ENCODE results near the gene CSKMT.

The CSKMT gene

DNA sequence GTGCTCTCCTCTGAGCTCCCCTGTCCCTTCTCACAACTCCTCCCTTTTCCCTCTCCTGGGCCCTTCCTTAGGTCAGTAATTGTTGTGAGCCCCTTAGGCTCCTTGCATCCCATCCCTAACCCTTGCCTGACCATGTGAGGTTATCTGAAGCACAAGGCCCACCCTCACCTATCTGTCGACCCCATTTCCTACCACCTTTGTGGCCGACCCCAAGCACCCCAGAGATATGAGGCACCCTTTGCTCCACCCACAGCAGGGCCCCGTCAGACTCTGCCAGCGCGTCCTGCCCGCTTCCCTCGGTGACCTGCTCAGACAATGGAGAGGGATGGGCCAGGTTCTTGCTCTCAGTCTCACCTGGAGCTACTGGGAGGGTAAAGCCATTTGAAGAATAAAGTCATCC is 43.7 kb downstream of the CSKMT start:
- Histone ChIP-seq H3K36me3 (ENCODE audit: control insufficient read depth, insufficient read depth, low read length) (peaks cover 7% of the 10 kb centered on the region), H3K4me3 (replicated peaks; ENCODE audit: low read depth, low read length) (peak overlapping the region; percentile 63), H3K27me3 (replicated peaks; ENCODE audit: control insufficient read depth, insufficient read depth, low read length) (no peaks in the 10 kb centered on the region)
- DNase-seq (ENCODE audit: extremely low read depth, insufficient read length), result no peak
- TF ChIP-seq, protein P1, sequence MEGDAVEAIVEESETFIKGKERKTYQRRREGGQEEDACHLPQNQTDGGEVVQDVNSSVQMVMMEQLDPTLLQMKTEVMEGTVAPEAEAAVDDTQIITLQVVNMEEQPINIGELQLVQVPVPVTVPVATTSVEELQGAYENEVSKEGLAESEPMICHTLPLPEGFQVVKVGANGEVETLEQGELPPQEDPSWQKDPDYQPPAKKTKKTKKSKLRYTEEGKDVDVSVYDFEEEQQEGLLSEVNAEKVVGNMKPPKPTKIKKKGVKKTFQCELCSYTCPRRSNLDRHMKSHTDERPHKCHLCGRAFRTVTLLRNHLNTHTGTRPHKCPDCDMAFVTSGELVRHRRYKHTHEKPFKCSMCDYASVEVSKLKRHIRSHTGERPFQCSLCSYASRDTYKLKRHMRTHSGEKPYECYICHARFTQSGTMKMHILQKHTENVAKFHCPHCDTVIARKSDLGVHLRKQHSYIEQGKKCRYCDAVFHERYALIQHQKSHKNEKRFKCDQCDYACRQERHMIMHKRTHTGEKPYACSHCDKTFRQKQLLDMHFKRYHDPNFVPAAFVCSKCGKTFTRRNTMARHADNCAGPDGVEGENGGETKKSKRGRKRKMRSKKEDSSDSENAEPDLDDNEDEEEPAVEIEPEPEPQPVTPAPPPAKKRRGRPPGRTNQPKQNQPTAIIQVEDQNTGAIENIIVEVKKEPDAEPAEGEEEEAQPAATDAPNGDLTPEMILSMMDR (IDR thresholded peaks at IDR 0.05; ENCODE audit: insufficient read depth, low read length, poor library complexity, severe bottlenecking), result no peak

DNA sequence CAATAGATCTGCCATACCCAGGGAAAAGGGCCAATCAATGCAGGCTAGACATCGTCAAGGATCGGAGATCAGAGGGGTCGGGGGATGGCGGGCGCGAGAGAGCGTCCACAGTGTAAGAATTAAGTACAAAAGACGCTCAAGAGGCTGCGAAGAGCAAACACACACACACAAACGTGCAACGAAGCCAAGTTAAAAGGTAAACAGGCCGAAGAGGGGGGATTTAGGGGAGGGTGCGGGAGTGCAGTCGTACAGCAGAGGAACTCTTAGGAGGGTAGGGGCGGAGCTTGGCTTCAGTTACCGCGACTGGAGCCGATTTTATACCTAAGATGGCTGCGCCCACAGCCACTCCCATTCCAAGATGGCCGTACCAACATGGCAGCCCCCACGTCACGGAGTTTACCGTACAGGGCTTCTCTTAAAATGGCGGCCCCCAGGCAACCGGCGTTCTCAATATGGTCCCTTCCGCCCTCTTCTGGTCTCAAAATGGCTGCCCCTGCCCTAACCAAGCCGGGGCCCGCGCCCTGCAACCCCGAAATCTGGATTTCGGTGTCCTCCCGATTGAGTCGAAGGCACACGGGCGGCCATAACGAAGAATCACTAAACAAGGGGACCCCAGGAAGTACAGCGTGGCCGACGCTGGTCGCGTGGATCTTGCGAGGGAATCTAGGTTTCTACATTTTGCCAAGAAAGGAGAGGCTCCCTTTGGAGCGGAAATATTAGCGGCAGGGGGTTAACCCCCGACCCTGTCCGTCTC is 44.3 kb downstream of the CSKMT start:
- H3K4me3 ChIP-seq (replicated peaks; ENCODE audit: low read depth, low read length), result peak overlapping the region; percentile 64
- peak; percentile 88 for DNase-seq (ENCODE audit: extremely low read depth, insufficient read length)
- peaks cover 8% of the 10 kb centered on the region for H3K36me3 ChIP-seq (ENCODE audit: control insufficient read depth, insufficient read depth, low read length)

GRCh38 chr11:62710001-62710345 is 44.9 kb downstream of the CSKMT start:
- H3K27me3 ChIP-seq (replicated peaks; ENCODE audit: control insufficient read depth, insufficient read depth, low read length), result no peaks in the 10 kb centered on the region
- TF ChIP-seq, protein P1 (IDR thresholded peaks at IDR 0.05; ENCODE audit: insufficient read depth, low read length, poor library complexity, severe bottlenecking), result no peak
- no peak for DNase-seq (ENCODE audit: extremely low read depth, insufficient read length)
- H3K4me3 ChIP-seq (replicated peaks; ENCODE audit: low read depth, low read length), result peak overlapping the region; percentile 64
- peaks cover 10% of the 10 kb centered on the region for H3K36me3 ChIP-seq (ENCODE audit: control insufficient read depth, insufficient read depth, low read length)

More for the DNA sequence above, 44.3 kb downstream of the CSKMT start:
- H3K27me3 ChIP-seq (replicated peaks; ENCODE audit: control insufficient read depth, insufficient read depth, low read length), result no peaks in the 10 kb centered on the region
- TF ChIP-seq, protein P1 (IDR thresholded peaks at IDR 0.05; ENCODE audit: insufficient read depth, low read length, poor library complexity, severe bottlenecking), result no peak

GRCh38 chr11:62712276-62712812 is 47.2 kb downstream of the CSKMT start:
- no peak overlapping the region for H3K4me3 ChIP-seq (replicated peaks; ENCODE audit: low read depth, low read length)
- H3K36me3 ChIP-seq (ENCODE audit: control insufficient read depth, insufficient read depth, low read length), result peaks cover 22% of the 10 kb centered on the region
- TF ChIP-seq, protein P1 (IDR thresholded peaks at IDR 0.05; ENCODE audit: insufficient read depth, low read length, poor library complexity, severe bottlenecking), result no peak

GRCh38 chr11:62712861-62713260 is 47.7 kb downstream of the CSKMT start:
- no peak overlapping the region for H3K4me3 ChIP-seq (replicated peaks; ENCODE audit: low read depth, low read length)
- peaks cover 25% of the 10 kb centered on the region for H3K36me3 ChIP-seq (ENCODE audit: control insufficient read depth, insufficient read depth, low read length)
- DNase-seq (ENCODE audit: extremely low read depth, insufficient read length), result no peak
- no peaks in the 10 kb centered on the region for H3K27me3 ChIP-seq (replicated peaks; ENCODE audit: control insufficient read depth, insufficient read depth, low read length)
- TF ChIP-seq, protein P1 (IDR thresholded peaks at IDR 0.05; ENCODE audit: insufficient read depth, low read length, poor library complexity, severe bottlenecking), result no peak

More at GRCh38 chr11:62712276-62712812, 47.2 kb downstream of the CSKMT start:
- no peaks in the 10 kb centered on the region for H3K27me3 ChIP-seq (replicated peaks; ENCODE audit: control insufficient read depth, insufficient read depth, low read length)
- no peak for DNase-seq (ENCODE audit: extremely low read depth, insufficient read length)
